BJ (cell line): Measurements from ENCODE around the gene MPHOSPH9. TPM values are rescaled to one million over a fixed set of nuclear protein-coding genes. Genes with fewer than 3 reads are reported as not detected.

Experiments used
- CTCF ChIA-PET: fragments of 350-600 bp; formaldehyde crosslinking; extraction: SDS; loops from one replicate; lab custom pipeline; 2021; ENCODE audit warnings: antibody characterized with exemption, inconsistent platforms; lab: Yijun Ruan, JAX
- POLR2A ChIA-PET: fragments of 300-600 bp; sonication (Branson Sonifier 250); formaldehyde crosslinking; extraction: SDS; loops from one replicate; lab custom pipeline; 2021; ENCODE audit warnings: antibody characterized with exemption; lab: Charles Lee
- DNase-seq: peaks from one replicate; pipeline ENCODE4 v3.0.0-alpha.2; 2011; ENCODE audit warnings: low read depth
- H3K27me3 ChIP-seq: 2 replicates; pipeline ENCODE4 v1.6.0; 2011; ENCODE audit warnings: low read length; ENCODE audit not compliant: control insufficient read depth, insufficient read depth
- H3K36me3 ChIP-seq: 2 replicates; pipeline ENCODE4 v1.5.1; 2011; ENCODE audit warnings: low read length; ENCODE audit not compliant: control insufficient read depth, insufficient read depth
- H3K4me3 ChIP-seq: 2 replicates; pipeline ENCODE4 v1.5.1; 2011; ENCODE audit warnings: low read depth, mild to moderate bottlenecking, control low read depth, low read length
- CTCF ChIP-seq: IDR thresholded peaks from 2 replicates; pipeline ENCODE4 v1.5.1; 2011; ENCODE audit warnings: low read depth, mild to moderate bottlenecking, control low read depth, inconsistent platforms, low read length, moderate library complexity; ENCODE audit not compliant: insufficient read depth
- polyA plus RNA-seq: library from polyadenylated mRNA; depleted of rRNA; stranded (reverse); fragments of >200 nt; gene quantifications from 2 replicates; pipeline ENCODE4 v1.2.3, GENCODE V29; 2011

MPHOSPH9 gene
- polyA plus RNA-seq, 1 experiment = 7.6 TPM

DNA sequence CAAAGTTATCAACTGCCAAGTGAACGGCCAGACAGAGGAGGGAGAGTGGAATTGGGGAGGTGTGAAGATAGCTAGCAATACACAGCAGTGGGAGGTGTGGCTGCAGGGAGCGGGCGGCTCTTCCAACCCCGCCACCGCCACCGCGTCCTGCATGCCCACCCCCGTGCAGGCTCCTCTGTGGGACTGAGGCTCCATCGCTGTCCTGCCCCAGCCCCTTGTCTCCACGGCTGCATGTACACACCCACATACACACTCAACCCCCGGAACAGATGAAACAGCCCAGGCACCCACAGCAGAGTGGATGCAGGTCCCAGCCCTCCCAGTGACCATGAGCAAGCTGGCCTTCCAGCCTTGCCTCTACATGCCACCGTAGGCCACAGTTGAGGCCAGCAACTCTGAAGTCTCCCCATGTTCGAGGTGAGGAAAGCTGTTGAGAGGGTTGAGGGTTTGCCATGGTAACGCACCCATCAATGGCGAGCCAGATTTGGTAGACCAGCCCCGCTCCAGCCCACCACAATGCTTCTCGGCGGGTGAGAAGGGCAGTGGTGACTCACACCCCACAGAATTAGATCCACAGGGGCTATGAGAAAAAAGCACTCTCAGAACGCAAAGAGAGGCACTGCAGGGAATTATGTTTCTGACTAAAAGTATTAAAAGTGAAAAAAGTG is 121.3 kb downstream of the MPHOSPH9 start:
- Histone ChIP-seq H3K36me3 (no peaks in the 10 kb centered on the region), H3K27me3 (peaks cover 9% of the 10 kb centered on the region), H3K4me3 (no peak overlapping the region)
- ChIA-PET CTCF (interaction anchor here (1.0 kb wide), 1 partner anchor 38 kb away, joined by 3 read pairs; no protein-coding TSS in a partner anchor), POLR2A (no interaction called here)
- no peak for TF ChIP-seq CTCF
- DNase-seq = no peak

DNA sequence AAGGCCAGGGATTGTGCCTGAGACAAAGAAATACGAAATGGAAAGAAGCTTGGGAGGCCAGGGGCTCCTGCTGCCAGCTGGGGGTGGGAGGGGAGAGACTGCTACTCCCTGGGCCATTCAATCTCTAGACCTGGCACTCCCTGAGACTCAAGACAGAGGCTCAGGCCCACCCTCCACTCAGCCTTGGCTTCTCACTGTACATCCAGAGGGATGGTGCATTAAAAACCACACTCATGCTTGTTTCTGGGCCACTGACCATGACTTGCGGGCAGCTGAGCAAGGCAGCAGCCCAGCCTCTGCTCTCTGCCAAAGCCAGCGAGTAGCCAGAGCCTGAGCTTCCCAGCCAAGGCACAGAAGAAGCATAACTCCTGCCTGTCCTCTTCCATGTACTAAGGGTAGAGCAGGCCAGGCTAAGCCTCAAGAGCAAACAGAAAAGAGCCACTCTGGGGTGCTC is 123.6 kb downstream of the MPHOSPH9 start:
- no peaks in the 10 kb centered on the region for H3K36me3 ChIP-seq
- TF ChIP-seq CTCF = no peak
- no peak for DNase-seq
- H3K27me3 ChIP-seq = peaks cover 9% of the 10 kb centered on the region
- no peak overlapping the region for H3K4me3 ChIP-seq
- CTCF ChIA-PET = no interaction called here
- POLR2A ChIA-PET = no interaction called here

DNA sequence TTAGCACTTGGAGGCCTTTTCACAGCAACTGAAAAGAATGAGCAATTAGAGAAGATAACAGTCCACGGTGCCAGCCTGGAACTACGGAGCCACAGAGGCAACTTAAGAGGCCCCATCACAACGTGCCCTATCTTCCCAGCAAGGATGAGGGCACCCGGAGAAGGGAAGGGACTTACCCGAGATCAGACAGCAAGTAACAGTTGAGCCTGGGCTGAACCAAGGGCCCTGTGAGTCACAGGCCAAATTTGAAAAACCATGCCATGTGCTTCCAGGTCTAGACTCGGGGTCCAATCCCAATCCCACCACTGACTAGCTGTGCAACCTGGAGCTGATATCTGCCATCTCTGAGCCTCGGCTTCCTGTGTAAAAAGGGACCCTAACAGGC is 124.3 kb downstream of the MPHOSPH9 start:
- H3K27me3 ChIP-seq = peaks cover 9% of the 10 kb centered on the region
- no peaks in the 10 kb centered on the region for H3K36me3 ChIP-seq
- ChIA-PET CTCF (interaction anchor here (0.5 to 1.2 kb wide), 2 partner anchors 13 to 76 kb away, joined by 3 read pairs; no protein-coding TSS in a partner anchor), POLR2A (no interaction called here)
- no peak for TF ChIP-seq CTCF
- no peak overlapping the region for H3K4me3 ChIP-seq
- no peak for DNase-seq

DNA sequence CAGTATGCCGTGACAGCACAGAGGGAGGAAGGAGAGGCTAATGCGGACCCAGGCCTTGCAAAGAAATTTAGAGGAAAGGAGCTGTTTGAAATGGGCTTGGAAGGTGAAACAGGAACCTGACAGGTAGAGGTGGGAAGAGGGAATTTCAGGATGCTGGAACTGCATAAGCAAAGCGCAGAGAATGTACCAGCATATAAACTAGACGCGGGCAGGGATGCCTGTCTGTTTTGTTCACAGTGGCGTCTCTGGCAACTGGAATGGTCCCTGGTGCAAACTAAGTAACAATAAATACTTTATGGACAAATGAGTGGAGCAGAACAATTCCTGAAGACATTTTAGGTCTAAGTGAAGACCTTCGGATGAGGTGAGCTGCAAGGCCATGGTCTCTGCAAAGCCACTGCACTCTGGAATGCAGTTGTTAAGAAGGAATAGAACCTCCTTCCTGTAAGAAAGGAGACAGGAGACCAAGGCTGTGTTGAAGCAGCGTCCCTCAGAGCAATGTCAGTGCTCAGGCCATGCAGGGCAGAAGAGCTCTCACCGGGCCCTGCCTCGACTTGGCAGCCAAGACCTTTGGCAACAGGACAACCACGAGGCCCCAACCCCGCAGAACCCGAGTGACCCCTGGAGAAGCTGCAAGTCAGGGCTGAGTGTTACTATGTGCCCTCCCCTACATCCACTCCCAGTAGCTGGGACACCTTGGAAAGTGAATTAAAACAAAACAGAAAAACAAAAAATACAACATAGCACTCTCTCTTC is 124.8 kb downstream of the MPHOSPH9 start:
- peaks cover 9% of the 10 kb centered on the region for H3K27me3 ChIP-seq
- POLR2A ChIA-PET = no interaction called here
- TF ChIP-seq CTCF = no peak
- no peak for DNase-seq
- no peak overlapping the region for H3K4me3 ChIP-seq
- no peaks in the 10 kb centered on the region; the same call in 1 of the 2 replicates for H3K36me3 ChIP-seq
- CTCF ChIA-PET = interaction anchor here (0.5 to 1.2 kb wide), 3 partner anchors 11 to 75 kb away, joined by 3 to 5 read pairs (median 3); no protein-coding TSS in a partner anchor
